Measurements from ENCODE around the gene SMOC2.
"Not testable (repeated sequence)": the region's sequence is repeated elsewhere in the genome, so short reads cannot be mapped to it uniquely, and the experiment has no call there.

The SMOC2 gene

DNA sequence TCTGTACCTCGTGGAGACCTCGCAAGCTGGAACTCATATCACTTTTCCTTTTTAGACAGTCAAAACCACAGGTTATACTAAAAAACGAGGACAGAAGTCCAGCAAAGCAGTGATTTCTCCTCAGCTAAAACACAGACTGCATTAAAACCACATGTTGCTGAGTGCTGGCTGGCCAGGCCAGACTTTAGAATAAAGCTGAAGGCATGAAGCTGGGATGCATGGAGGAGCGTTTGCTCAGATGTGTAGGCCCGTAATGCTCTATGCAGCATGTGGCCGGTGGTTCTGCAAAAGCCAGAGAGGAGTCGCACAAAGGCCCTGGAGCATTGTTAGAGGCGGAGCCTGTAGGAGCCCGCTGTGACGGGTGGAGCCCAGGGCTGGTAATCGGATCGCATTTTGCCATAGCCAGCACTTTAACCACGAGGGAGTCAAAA, 83.6 kb downstream of the SMOC2 start:
- no peak for DNase-seq

- DNase-seq: no peak
Observed at GRCh38 chr6:168525114-168525513, 84.1 kb downstream of the SMOC2 start.

GRCh38 chr6:168525926-168526630, 85.1 kb downstream of the SMOC2 start:
- no peak for DNase-seq

GRCh38 chr6:168526841-168527281, 85.9 kb downstream of the SMOC2 start:
- DNase-seq: no peak

DNA sequence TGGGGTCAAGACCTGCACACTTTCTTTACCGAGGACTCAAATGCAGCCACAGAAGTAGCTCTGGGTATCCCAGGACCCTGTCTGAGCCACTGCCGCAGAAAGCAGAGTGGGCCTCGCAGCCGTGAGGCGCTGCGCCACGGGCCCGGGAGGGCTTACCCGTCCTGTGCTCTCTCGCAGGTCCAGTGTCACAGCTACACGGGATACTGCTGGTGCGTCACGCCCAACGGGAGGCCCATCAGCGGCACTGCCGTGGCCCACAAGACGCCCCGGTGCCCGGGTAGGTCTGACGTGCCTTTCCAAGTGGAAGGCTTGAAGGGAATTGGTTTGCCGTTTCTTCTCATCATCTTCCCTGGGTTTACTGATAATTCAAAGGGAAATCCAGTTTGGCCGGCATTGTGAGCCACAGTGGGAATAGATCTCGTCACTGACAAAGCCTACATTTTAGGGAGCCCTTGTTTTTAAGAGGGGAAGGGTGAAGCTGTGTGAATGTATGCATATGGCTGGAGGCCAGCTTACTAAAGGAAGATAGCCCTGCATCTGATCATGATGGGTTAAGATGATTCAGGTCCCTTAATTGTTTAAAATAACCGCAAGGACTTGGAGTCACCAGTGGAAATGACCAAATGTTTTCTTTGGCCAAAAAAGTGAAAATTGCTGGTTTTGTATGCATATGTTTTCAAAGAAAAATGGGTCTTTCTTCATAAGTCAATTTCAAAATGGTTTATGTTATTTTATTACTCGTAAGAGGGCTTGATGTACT, 86.6 kb downstream of the SMOC2 start:
- no peak for DNase-seq

- no peak for DNase-seq
Observed at GRCh38 chr6:168528474-168529095, 87.6 kb downstream of the SMOC2 start.

DNA sequence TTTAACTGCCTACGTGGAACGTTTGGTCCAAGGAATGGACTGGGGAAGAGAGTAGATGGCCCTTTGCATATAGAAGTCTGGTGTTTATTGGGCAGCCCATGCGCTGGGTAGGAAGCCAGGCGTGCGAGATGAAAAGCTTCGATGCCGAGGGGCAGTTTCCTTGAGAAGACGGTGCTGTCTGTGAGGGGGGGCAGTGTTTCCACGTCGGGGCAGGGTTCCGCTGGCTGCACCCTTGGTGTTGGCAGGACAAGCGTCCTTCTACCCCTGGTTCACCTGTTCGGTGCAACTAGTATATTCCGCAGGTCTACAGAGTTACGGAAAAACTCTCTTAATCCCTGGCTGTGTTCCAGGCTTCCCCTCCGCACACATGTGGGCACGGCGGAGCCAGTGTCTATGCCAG, 88.2 kb downstream of the SMOC2 start:
- no peak for DNase-seq

DNA sequence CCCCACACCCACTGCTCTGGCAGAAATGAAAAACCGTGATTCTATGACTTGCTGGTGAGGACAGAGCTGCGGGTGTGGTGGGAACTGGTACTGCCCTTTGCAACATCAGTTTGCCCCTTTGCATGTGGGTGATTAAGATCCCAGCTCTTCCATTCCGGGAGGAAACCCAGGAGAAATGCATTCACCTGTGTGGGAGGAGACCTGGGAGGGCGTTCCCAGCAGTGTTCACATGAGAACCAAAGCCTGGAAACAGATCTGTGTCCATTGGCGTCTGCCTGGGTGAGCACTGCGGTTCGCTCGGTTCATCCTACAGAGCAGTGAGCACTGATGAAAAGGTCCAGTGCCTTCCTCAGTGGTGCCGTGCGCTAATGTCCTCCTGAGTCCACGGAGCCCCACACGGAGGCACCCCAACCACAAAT, 89.7 kb downstream of the SMOC2 start:
- no peak for DNase-seq

DNA sequence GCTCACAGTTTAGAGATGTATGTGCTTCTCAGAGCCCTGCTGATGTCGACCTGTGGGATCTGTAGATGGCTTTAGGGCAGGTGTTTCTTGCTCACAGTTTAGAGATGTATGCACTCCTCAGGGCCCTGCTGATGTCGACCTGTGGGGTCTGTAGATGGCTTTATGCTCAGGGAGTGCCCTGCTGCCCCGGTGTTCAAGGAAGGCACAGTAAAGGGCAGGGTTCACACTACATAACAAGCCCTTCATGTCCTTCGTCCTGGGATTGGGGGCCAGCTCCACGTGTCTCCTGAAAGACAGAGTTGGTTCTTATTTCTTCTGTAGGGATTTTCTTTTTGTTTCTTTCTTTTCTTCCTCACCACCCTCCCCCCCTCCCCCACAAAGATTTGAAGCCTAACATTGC, 91.1 kb downstream of the SMOC2 start:
- DNase-seq: no peak

GRCh38 chr6:168533414-168533813, 92.4 kb downstream of the SMOC2 start:
- no peak for DNase-seq

- DNase-seq: no peak
Observed at GRCh38 chr6:168534265-168534664, 93.3 kb downstream of the SMOC2 start.

DNA sequence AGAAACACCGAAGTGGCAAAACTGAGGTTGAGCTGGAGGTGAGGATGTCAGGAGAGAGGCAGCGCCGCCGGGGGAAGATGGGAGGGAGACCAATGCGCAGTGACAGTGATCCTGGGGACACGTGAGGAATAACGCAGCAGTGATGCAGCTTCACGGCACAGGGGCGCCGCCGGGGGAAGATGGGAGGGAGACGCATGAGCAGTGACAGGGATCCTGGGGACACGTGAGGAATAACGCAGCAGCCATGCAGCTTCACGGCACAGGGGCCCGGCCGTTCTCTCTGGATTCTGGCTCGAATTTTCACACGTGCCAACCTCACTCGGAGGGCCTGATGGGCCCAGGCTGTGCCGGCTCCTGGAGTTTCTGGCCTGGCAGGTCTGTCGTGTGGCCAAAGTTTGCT, 94.7 kb downstream of the SMOC2 start:
- DNase-seq: no peak

DNA sequence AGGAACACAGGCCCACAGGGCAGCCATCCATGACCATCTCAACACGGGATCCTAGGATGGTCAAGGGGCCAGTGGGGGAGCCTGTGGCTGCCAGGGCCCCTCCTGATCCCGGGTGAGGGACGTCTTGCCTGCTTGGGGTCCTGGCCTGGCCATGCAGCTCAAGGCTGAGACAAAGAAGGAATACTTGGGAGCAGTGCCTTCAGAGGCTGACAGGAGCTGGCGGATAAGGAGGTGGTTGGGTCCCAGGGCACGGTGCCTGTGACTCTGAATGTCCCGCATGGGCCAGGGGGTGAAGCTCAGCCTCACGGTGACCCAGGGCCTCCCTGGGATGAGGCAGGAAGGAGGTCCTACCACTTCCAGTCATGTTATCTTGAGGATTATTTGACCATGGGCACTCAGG, 95.2 kb downstream of the SMOC2 start:
- no peak for DNase-seq

DNA sequence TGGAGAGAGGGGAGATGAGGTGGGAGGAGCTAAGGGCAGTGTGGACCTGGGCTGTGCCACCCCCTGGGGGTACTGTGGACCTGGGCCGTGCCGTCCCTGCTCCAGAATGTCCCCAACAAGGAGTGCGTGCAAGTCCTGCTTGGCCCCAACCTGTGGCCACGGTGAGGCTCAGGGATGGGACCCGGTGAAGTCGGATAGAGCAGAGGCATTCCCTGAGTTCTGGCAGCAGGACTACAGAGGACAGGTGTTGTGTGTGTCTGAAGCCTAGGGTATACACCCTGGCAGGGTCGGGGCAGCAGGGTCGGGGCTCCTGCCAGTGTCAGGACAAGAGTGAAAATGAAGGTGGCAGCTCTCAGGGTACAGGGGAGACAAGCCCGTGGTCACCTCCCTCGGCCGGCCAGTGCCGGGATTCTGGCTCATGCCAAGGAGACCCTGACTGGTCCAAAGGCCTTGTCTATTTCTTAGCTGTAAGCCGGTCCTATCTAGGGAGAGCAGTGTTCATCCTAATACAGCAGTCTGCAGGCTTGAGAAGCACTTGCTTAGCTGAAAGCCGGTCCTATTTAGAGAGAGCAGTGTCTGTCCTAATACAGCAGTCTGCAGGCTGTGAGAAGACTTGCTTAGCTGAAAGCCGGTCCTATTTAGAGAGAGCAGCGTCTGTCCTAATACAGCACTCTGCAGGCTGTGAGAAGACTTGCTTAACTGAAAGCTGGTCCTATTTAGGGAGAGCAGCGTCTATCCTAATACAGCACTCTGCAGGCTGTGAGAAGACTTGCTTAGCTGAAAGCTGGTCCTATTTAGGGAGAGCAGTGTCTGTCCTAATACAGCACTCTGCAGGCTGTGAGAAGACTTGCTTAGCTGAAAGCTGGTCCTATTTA, 95.9 kb downstream of the SMOC2 start:
- no peak for DNase-seq

- no peak for DNase-seq
Observed at GRCh38 chr6:168537540-168537884, 96.5 kb downstream of the SMOC2 start.

GRCh38 chr6:168538188-168538891, 97.4 kb downstream of the SMOC2 start:
- not testable (repeated sequence) for DNase-seq

GRCh38 chr6:168538892-168539811, 98.2 kb downstream of the SMOC2 start:
- DNase-seq: no peak

DNA sequence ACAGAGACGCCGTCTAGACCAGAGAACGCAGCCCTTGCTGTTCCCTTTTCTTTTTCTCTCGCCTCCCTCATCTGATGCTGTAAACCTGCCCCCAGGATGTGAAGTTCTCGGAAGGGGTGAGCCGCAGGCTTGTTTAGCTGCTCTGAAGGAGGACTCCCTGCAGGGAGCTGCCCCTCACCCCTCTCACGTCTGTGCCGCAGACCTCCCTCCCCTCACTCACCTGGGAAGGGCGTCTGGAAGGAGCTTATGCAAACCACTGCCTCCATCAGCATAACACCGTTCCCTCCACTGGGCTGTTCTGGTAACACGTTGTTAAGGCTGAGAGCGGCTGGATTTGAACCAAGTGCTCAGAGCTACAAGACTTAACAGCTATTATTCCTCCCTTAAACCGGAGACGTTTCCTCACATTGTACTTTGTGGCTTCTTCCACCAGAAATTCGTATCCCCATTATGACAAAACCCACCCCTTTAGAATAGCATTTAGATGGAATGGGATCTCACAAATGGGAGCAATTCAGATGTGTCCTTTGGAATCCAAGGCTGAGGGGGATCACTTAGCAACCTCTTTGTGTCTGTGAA, 99.8 kb downstream of the SMOC2 start:
- DNase-seq: no peak

- DNase-seq: no peak
Observed at GRCh38 chr6:168541307-168541706, 100.3 kb downstream of the SMOC2 start.

DNA sequence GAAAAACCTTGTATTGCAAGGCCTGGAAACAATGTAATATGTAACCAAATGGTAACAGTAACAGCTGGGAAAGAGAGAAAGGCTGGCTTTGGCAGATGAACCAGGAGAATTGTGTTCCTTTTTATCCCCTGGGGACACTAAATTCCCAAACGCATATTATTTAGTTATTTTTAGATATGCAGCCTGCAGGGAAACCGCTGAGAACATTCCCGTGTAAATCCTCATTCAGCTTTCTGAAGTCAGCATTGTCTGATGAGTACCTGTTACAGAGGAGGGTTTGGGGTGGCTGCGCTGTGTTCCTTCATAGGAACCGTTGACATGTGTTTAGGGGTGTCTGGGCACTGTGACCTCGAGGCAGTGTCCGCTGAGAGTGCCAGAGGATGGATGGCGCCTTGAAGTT, 101.3 kb downstream of the SMOC2 start:
- DNase-seq: no peak

DNA sequence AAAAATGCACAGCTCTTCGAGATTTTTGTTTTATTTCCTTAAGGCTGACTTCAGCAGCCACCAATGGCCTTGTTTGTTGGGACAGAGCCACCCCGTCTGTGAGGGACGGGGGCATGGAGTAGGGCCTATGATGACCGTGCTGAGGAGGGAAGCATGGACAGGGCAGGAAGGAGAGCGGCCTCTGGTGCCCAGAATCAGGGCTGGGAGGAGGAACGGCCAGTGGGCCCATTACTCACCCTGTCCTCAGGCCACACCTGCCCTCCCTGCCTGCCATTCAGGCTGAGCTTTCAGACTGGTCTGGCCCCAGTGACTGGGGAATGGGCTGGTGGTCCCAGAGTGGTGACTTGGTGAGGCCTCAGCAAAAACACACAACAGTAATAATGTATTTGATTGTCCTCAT, 104.4 kb downstream of the SMOC2 start:
- DNase-seq: no peak
